ENCODE data around the gene CITED4.

DNA sequence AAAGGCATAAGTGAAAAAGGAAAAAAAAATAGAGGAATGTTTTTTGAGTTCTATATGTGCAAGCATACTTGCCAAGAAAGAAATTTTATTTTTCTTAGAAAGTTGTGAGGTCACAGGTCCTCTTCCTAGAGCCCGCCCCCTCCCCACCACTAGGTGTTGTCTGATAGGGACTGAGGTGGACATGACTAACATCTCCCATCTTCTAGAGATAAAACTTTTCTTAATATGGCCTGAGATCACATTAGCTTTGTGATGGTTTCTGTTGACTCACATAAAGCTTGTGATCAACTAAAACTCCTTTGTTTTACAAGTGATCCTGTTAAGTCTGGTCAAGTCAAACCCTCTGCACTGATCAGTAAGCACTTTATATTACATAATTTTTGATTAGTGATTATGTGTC, 33.4 kb upstream of the CITED4 start:
- no peak for TF ChIP-seq POLR2A (IDR thresholded peaks at IDR 0.05)
- TF ChIP-seq, protein P1, sequence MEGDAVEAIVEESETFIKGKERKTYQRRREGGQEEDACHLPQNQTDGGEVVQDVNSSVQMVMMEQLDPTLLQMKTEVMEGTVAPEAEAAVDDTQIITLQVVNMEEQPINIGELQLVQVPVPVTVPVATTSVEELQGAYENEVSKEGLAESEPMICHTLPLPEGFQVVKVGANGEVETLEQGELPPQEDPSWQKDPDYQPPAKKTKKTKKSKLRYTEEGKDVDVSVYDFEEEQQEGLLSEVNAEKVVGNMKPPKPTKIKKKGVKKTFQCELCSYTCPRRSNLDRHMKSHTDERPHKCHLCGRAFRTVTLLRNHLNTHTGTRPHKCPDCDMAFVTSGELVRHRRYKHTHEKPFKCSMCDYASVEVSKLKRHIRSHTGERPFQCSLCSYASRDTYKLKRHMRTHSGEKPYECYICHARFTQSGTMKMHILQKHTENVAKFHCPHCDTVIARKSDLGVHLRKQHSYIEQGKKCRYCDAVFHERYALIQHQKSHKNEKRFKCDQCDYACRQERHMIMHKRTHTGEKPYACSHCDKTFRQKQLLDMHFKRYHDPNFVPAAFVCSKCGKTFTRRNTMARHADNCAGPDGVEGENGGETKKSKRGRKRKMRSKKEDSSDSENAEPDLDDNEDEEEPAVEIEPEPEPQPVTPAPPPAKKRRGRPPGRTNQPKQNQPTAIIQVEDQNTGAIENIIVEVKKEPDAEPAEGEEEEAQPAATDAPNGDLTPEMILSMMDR (IDR thresholded peaks at IDR 0.05) = no peak
